ENCODE data around the gene TBC1D22A.

- no peak for TF ChIP-seq POLR2A (IDR thresholded peaks at IDR 0.05)
- TF ChIP-seq CTCF (IDR thresholded peaks at IDR 0.05) = no peak
Observed at GRCh38 chr22:47146391-47146790, 383.9 kb downstream of the TBC1D22A start.
